Measurements from ENCODE around the gene NOVA1.

The NOVA1 gene

GRCh38 chr14:26589925-26590324 lies 7.9 kb downstream of the NOVA1 start:
- DNase-seq, result no peak

DNA sequence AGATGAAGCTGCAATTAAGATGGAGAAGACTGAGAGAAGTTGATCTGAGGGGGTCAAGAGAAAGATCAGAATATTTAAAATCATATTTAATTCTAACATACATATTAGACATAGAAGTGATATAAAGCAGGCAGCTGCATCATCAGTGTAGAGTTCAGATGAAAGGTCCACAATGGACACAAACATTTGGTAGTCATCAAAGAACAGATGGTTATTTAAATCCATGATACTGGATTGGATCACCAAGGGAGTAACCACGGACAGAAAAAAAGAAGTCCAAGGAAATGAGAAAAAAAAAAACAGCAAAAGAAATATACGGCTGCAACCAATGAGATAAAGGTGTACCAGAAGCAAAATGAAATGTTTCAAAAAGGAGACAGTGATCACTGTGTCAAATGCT lies 20.1 kb downstream of the NOVA1 start:
- DNase-seq, result no peak

DNA sequence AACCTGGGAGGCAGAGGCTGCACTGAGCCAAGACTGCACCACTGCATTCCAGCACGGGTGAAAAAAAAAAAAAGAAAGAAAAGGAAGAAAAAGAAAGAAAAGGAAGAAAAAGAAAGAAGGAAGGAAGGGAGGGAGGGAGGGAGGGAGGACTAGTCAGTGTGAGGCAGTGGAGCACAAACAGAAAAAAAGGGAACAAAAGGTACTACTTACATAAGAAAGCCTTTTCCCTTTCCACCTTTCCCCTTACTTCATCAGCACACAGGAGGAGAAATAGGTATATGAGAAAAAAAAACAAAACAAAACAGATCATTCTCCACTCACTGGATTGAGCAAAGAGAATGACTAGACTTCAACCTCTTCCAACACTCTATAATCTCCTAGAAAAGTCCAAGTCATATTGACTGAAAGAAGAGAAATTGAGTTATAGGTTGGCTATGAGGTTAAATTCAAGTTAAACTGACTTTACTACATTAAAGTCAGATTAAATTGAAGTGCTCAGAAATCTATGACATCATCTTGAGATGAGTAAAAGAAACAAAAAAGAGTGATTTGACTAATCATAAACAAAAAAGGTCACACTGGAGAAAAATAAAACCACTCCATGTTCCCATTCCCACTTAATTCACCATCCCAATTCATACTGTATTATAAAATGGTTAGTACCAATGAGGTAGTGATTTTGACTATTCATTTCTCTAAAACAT lies 43.6 kb downstream of the NOVA1 start:
- DNase-seq, result no peak

DNA sequence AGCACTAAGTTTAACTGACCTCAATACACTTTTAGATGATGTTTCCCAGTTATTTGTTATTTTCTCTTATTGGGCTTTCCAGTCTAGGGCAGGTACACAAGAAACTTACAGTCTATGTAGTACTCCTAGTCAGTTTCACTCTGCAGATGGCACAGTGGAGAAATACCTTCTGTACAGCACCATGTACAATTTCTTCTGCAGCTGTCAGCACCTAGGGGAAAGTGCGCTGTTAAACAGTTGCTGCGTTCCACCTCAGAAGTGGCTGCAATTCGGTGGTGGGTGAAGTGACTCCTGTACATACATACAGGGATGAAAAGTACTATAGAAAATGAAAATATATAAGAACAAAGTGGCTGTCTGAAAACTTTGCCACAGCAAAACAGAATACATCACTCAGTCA lies 48.3 kb downstream of the NOVA1 start:
- no peak for DNase-seq

DNA sequence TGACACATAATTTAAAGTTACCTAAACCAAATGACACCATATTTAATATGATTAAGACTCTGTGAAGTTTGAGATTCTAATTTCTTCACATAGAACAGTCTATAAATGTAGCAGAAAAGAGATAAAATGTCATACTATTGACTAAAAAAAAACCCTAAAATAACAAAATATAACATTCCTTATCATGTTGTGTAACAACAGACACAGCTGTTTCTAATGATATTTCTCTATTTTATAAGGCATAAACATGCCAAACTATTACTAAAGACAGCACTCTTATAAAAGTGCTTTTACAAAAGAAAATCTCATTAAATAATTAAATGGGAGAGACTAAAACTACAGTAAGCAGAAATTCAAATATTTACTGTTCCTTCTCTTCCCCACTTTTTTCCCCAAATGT lies 49.4 kb downstream of the NOVA1 start:
- no peak for DNase-seq

GRCh38 chr14:26538176-26538575 lies 59.7 kb downstream of the NOVA1 start:
- DNase-seq, result no peak

GRCh38 chr14:26531894-26532293 lies 65.9 kb downstream of the NOVA1 start:
- no peak for DNase-seq

DNA sequence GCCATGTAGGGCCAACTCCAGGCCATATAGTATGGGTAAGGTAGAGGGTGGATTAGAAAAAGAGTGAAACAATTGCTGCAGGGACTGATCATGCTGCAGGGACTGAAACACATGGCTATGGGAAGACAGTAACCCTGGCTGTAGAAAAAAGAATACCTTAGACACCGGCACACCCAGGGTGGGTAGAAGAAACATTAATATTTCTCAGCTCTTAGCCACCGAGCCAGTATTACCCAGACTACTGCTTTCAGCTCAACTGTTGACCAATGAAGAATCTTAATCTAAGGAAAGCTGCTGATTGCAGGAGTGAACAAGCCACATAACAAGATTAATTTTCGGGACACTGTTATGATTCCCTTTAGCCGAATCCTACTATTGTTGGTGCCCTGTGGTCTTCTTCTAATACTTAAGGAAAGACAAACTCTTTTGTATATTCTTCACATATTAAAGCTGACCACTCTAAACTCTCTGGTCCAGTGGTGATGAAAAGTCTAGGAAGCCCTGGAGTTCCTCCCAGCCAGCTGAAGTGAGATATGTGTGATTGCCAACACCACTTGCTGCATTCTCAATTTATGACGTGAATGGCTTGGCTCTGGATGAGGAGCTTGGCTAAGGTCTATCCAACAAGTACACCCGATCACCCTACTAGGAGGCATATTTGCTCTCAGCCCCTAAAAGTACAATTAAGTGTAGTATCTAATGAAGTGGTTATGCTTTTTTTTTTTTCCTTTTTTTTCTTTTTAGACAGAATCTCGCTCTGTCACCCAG lies 69.2 kb downstream of the NOVA1 start:
- DNase-seq, result no peak

GRCh38 chr14:26527095-26527494 lies 70.7 kb downstream of the NOVA1 start:
- DNase-seq, result no peak

DNA sequence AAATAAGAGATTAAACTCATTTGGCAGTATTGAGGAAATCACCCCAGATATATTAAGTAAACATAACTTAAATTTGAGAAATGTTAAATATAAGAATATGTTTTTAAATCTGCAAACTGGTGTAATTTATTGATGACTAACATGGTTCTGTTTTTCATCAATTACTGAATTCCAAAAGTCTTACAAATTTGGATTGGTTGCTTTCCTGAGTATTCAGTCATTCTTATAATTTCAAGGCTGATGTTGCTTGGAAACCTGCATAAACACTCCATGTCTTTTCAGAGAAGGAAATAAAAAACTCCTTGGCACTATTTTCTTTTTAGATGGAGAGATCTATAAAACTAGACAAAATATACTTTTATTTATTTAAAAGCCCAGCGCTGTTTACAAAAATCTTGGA lies 71.7 kb downstream of the NOVA1 start:
- no peak for DNase-seq

DNA sequence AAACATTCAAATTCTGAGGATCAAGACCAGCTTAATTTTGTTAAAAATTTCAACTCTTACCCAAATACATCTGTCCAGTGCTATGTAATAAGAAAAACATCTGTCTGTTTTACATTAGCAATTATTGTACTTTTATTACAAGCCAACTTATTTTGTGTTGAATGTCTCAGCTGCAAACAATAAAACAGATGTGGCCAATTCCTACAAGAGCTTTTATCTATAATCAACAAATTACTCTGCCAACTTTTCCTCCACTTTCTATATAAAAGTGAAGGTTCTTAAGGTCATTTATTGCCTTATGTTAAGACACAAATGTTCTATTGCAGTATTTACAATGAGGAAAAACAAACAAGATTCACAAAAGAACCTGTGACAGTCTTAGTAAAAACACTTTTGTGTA lies 72.7 kb downstream of the NOVA1 start:
- no peak for DNase-seq

GRCh38 chr14:26522967-26523366 lies 74.9 kb downstream of the NOVA1 start:
- no peak for DNase-seq

DNA sequence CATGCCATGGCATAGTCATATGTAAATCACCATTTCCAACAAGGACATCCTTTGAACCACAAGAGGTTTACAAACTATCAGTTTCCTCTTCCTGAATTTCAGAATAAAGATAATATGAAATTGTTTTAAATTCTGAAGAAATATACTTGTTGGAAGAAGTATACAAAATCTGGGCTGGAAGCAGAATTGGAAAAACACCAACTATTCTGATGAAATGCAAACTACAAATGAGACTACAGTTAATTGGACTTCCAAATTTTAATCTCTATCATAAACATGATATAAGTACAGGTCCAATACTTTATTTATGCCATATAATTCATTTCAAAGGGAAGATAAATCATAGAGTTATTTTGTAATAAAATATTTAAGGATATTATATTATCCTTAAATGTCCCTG lies 80.1 kb downstream of the NOVA1 start:
- DNase-seq, result no peak

DNA sequence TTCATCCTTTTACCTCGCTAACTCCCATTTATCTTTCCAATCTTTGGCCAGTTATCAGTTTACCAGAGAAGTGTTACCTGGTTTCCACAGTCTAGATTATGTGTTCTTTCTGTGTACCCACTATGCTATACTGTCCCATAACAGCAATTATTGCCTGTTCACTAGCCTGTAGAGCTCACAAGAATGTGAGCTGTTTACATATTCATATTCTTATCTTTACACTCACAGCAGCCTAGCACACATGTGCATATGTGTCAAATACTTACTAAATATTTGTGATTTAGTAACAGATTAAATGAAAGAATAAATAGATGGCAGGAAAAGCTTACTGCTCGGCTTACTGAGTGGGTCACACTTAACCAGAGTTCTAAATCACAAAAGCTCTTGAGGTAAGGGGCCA lies 97.8 kb downstream of the NOVA1 start:
- DNase-seq, result no peak

- DNase-seq, result no peak
Observed at GRCh38 chr14:26499546-26499945, 98.3 kb downstream of the NOVA1 start.

DNA sequence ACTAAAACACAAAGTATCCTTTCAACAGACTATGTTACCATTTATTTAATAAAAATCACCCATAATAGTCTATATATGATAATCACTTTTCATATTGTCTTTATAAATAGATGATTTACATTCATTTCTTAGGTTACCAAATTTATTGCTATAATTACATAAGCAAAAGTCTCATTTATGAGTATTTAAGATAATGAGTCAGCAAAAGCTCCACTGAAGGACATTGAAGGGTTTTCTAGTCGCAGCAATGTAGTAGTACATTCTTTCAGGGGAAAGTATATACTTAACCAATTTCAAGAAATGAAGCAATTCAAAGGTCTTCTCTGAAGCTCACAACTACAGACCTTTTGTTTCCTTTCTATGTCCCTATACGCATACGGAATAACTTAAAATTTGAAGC lies 110.9 kb downstream of the NOVA1 start:
- no peak for DNase-seq

- no peak for DNase-seq
Observed at GRCh38 chr14:26484562-26484961, 113.3 kb downstream of the NOVA1 start.

- DNase-seq, result no peak
Observed at GRCh38 chr14:26478967-26479366, 118.9 kb downstream of the NOVA1 start.

DNA sequence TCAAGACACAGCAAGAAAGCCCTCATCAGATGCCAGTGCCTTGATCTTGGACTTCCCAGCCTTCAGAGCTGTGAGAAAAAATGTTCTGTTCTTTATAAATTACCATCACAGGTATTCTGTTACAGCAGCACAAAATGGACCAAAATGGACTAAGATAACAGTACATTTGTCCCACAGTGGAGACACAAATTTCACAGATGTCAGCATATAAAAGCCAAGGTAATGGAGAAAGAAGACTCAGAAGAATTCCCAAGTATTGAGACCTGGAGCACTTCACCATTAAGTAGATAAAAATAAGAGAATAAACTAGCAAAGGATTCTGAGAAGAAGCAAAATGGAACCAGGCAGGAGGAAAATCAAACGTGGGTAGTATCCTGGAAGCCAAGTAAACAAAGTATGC lies 131.0 kb downstream of the NOVA1 start:
- DNase-seq, result no peak

GRCh38 chr14:26463136-26463535 lies 134.7 kb downstream of the NOVA1 start:
- no peak for DNase-seq

DNA sequence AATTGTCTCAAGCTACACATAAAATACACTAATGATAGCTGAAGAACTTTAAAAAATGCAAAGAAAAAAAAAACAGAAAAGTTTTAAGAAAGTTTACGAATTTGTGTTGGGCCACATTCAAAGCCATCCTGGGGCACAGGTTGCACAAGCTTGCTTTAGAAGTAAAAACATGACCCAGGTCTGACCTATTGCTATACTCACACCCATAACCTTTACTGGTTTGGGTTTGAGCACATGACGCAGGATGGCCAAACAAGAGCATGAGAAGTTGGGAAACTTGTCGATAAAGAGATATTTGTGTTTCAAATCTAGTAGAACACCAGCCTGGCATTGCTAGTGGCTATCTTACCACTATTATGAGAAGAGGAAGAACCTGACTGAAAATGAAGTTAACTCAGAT lies 143.7 kb downstream of the NOVA1 start:
- no peak for DNase-seq

- DNase-seq, result no peak
Observed at GRCh38 chr14:26448181-26448855, 149.5 kb downstream of the NOVA1 start.

- no peak for DNase-seq
Observed at GRCh38 chr14:26444822-26445221, 153.0 kb downstream of the NOVA1 start.

DNA sequence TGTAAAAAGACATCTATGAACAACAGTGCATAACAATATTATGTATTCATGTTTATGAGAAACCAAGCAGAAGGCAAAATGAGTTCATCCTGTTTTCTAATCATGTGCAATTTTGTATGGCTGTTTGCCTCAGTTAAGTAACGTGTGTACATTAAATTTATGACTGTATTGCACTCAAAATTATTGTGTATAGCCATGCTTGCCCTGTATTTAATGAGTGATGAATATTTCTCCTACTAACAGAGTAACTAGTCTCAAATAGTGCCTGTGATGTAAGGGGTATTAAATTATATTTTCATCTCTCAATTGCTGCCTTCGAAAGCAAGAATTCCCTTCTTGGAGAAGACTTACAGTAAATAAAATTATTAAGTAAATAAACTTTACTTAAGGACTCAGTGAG lies 154.2 kb downstream of the NOVA1 start:
- no peak for DNase-seq

All from hippocampal formation (tissue), 2 donors.